Liver (tissue), 9 donors: ENCODE data around the gene RTF2. TPM values are rescaled to one million over a fixed set of nuclear protein-coding genes. Genes with fewer than 3 reads are reported as not detected.

Experiments used
- DNase-seq: peaks from one replicate; pipeline ENCODE4 v3.0.0-alpha.2; 2017; ENCODE audit warnings: low spot score
- H3K27ac ChIP-seq, 2 donors: one replicate each; pipeline ENCODE4 v1.7.0; 2013; ENCODE audit warnings: inconsistent platforms in 2 of 2, low read length in 2 of 2, control low read depth in 1 of 2, low read depth in 1 of 2, mild to moderate bottlenecking in 1 of 2
- H3K27me3 ChIP-seq, 4 donors: one replicate each; pipeline versions ENCODE4 v1.6.1 to v1.7.0; 2013; ENCODE audit warnings: low read length in 3 of 4, inconsistent platforms in 1 of 4, mild to moderate bottlenecking in 1 of 4, moderate library complexity in 1 of 4; ENCODE audit not compliant: control insufficient read depth in 4 of 4, insufficient read depth in 4 of 4
- H3K36me3 ChIP-seq, 4 donors: one replicate each; pipeline versions ENCODE4 v1.6.1 to v1.7.0; 2013; ENCODE audit warnings: low read length in 3 of 4, mild to moderate bottlenecking in 3 of 4, low read depth in 1 of 4, moderate library complexity in 1 of 4; ENCODE audit not compliant: control insufficient read depth in 4 of 4, insufficient read depth in 3 of 4
- H3K4me1 ChIP-seq, 4 donors: one replicate each; pipeline versions ENCODE4 v1.6.1 to v1.7.0; 2013; ENCODE audit warnings: low read length in 3 of 4, mild to moderate bottlenecking in 3 of 4, moderate library complexity in 1 of 4; ENCODE audit not compliant: control insufficient read depth in 4 of 4, insufficient read depth in 4 of 4
- H3K4me3 ChIP-seq, 3 donors: one replicate each; pipeline versions ENCODE4 v1.6.1 to v1.7.0; 2013; ENCODE audit warnings: low read length in 3 of 3, control low read depth in 1 of 3, low read depth in 1 of 3, mild to moderate bottlenecking in 1 of 3
- H3K9ac ChIP-seq, 2 donors: one replicate each; pipeline ENCODE4 v1.7.0; 2013; ENCODE audit warnings: low read length in 2 of 2, mild to moderate bottlenecking in 2 of 2, moderate library complexity in 2 of 2, control low read depth in 1 of 2, low read depth in 1 of 2
- H3K9me3 ChIP-seq, 4 donors: one replicate each; pipeline versions ENCODE4 v1.6.1 to v1.7.0; 2013; ENCODE audit warnings: low read length in 3 of 4; ENCODE audit not compliant: control insufficient read depth in 4 of 4
- EGR1 ChIP-seq, 2 donors: IDR thresholded peaks; 2 replicates each; pipeline ENCODE4 v1.6.1; 2016 to 2018; ENCODE audit warnings: antibody characterized with exemption in 2 of 2, low read depth in 2 of 2
- FOXA1 ChIP-seq: IDR thresholded peaks from 2 replicates; pipeline ENCODE4 v1.6.1; 2016; ENCODE audit warnings: antibody characterized with exemption
- FOXA2 ChIP-seq: IDR thresholded peaks from 2 replicates; pipeline ENCODE4 v1.6.1; 2016; ENCODE audit warnings: antibody characterized with exemption
- GABPA ChIP-seq, 2 donors: IDR thresholded peaks in 1 of 2; conservative IDR thresholded peaks in 1 of 2; 2 replicates each; pipeline ENCODE4 v1.6.1; 2016; ENCODE audit warnings: antibody characterized with exemption in 2 of 2, mild to moderate bottlenecking in 1 of 2, moderate library complexity in 1 of 2
- HNF4G ChIP-seq: IDR thresholded peaks from 2 replicates; pipeline ENCODE4 v1.6.1; 2016; ENCODE audit warnings: antibody characterized with exemption
- JUND ChIP-seq, 2 donors: IDR thresholded peaks; 2 replicates each; pipeline ENCODE4 v1.6.1; 2016; ENCODE audit warnings: antibody characterized with exemption in 2 of 2
- NR2F2 ChIP-seq: IDR thresholded peaks from 2 replicates; pipeline ENCODE4 v1.6.1; 2016; ENCODE audit warnings: antibody characterized with exemption
- RAD21 ChIP-seq, 2 donors: IDR thresholded peaks; 2 replicates each; pipeline ENCODE4 v1.6.1; 2016; ENCODE audit warnings: antibody characterized with exemption in 2 of 2, mild to moderate bottlenecking in 2 of 2
- RXRA ChIP-seq, 2 donors: IDR thresholded peaks; 2 replicates each; pipeline ENCODE4 v1.6.1; 2017 to 2018; ENCODE audit warnings: antibody characterized with exemption in 2 of 2, mild to moderate bottlenecking in 1 of 2
- SP1 ChIP-seq: IDR thresholded peaks from 2 replicates; pipeline ENCODE4 v1.6.1; 2018; ENCODE audit warnings: antibody characterized with exemption, mild to moderate bottlenecking
- YY1 ChIP-seq: IDR thresholded peaks from 2 replicates; pipeline ENCODE4 v1.6.1; 2016; ENCODE audit warnings: antibody characterized with exemption, mild to moderate bottlenecking
- WGBS: extraction: QIAGEN DNeasy Blood & Tissue Kit; methylation state at CpG from one replicate; pipeline ENCODE4 v1.1.7; 2013; 5-methylcytosine and 5-hydroxymethylcytosine counted together
- polyA plus RNA-seq, 2 donors: library from polyadenylated mRNA; stranded (reverse) in 1 of 2; unstranded in 1 of 2; fragments of 200-250 nt in 1 of 2; fragments of >200 nt in 1 of 2; fragmentation: Nextera tagmentation in 1 of 2; extraction: Ambion mirVana in 1 of 2; gene quantifications; one replicate each; pipeline versions ENCODE4 v1.2.1 to v1.2.3, GENCODE V29; 2013 to 2015
- total RNA-seq, 2 donors: library from RNA; depleted of rRNA; stranded (reverse); fragments of >200 nt; gene quantifications; one replicate each; pipeline ENCODE4 v1.2.3, GENCODE V29; 2014
- TF ChIP-seq, protein P1 (sequence below): fragments of 150-350 bp; IDR thresholded peaks from 2 replicates; pipeline ENCODE4 v1.5.1; 2017; ENCODE audit warnings: improper control_type of control experiment, low read depth, low read length; ENCODE audit not compliant: missing input control
- TF ChIP-seq, protein P2 (sequence below): IDR thresholded peaks from 2 replicates; pipeline ENCODE4 v1.6.1; 2016; ENCODE audit warnings: antibody characterized with exemption, mild to moderate bottlenecking
- TF ChIP-seq, protein P3 (sequence below): IDR thresholded peaks from 2 replicates; pipeline ENCODE4 v1.6.1; 2016; ENCODE audit warnings: antibody characterized with exemption
- TF ChIP-seq, protein P4 (sequence below): IDR thresholded peaks from 2 replicates; pipeline ENCODE4 v1.6.1; 2016; ENCODE audit warnings: antibody characterized with exemption
- donor health status: healthy.
- donor health status: healthy.
- donor health status: healthy.
- donor health status: healthy.
- donor health status: healthy.

Gene RTF2
- total and polyA plus RNA-seq, 4 donors = 29.0 to 46.6 (median 35.1) TPM

DNA sequence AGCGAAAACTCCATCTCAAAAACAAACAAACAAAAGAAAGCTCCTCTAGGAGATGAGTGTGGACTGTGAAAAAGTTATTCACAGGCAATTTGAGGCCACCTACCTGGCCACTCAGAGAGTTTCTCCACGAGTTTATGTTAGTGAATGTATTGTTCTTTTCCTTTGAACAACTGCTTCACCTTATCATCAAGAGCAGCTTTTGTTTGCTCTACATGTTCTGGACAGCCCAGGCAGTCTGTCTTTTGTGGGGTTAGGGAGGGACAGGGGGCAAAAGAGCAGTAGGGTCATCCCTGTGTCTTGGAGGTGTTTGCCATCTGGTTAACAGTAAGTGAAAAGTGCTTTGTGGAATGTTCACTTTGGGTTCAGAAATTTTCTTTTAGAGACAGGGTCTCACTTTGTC lies 48.4 kb upstream of the RTF2 start:
- H3K9me3 ChIP-seq = no peaks in the 10 kb centered on the region
- H3K4me1 ChIP-seq = peaks cover 0 to 3% (median 1%) of the 10 kb centered on the region in 4 donors
- no peak overlapping the region for H3K9ac ChIP-seq
- no peak for TF ChIP-seq JUND (IDR thresholded peaks at IDR 0.05)
- no peak for TF ChIP-seq FOXA2
- no peak for TF ChIP-seq HNF4G
- TF ChIP-seq, protein P1, sequence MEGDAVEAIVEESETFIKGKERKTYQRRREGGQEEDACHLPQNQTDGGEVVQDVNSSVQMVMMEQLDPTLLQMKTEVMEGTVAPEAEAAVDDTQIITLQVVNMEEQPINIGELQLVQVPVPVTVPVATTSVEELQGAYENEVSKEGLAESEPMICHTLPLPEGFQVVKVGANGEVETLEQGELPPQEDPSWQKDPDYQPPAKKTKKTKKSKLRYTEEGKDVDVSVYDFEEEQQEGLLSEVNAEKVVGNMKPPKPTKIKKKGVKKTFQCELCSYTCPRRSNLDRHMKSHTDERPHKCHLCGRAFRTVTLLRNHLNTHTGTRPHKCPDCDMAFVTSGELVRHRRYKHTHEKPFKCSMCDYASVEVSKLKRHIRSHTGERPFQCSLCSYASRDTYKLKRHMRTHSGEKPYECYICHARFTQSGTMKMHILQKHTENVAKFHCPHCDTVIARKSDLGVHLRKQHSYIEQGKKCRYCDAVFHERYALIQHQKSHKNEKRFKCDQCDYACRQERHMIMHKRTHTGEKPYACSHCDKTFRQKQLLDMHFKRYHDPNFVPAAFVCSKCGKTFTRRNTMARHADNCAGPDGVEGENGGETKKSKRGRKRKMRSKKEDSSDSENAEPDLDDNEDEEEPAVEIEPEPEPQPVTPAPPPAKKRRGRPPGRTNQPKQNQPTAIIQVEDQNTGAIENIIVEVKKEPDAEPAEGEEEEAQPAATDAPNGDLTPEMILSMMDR = no peak
- H3K27me3 ChIP-seq = no peaks in the 10 kb centered on the region
- no peaks in the 10 kb centered on the region for H3K36me3 ChIP-seq
- no peak overlapping the region for H3K27ac ChIP-seq
- WGBS = 88% methylated on average over 2 of the region's 2 CpGs
- no peak for DNase-seq
- no peak overlapping the region for H3K4me3 ChIP-seq

DNA sequence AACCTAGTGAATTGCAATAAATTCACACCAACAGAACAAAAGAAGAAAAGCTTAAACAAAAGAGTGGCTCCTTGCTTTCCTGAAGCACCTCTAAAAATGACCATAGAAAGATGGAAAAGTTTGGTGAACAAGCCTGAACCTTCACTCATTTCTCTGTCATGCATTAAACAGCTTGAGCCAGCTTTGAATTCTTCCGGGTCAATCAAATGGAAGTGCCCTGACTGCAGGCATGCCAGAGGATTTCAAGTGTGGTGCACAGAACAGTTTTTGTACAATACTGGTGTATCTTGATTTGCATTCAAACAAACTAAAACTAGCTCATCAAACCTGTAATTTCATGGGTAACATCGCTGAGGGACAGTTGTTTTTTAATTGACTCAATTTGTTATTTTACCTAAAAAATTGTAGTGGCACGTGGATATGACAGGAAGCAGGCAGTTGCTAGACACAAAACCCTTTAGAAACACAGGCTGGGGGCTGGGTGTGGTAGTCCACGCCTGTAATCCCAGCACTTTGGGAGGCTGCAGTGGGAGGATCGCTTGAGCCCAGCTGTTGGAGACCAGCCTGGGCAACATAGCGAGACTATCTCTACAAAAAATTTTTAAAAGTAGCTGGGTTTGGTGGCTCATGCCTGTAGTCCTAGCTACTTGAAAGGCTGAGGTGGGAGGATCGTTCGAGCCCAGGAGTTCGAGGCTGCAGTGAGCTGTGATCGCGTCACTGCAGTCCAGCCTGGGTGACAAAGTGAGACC lies 47.3 kb upstream of the RTF2 start:
- DNase-seq = no peak
- Histone ChIP-seq H3K27me3 (no peaks in the 10 kb centered on the region), H3K9me3 (no peaks in the 10 kb centered on the region), H3K4me3 (no peak overlapping the region), H3K4me1 (peaks cover 0 to 3% (median 1%) of the 10 kb centered on the region in 4 donors), H3K27ac (no peak overlapping the region), H3K9ac (no peak overlapping the region), H3K36me3 (no peaks in the 10 kb centered on the region)
- TF ChIP-seq FOXA1 (no peak), HNF4G (no peak), RAD21 (IDR thresholded peaks at IDR 0.05) (no peak), GABPA (IDR thresholded peaks at IDR 0.05 in 1 of 2, conservative IDR thresholded peaks at IDR 0.05 in 1 of 2) (no peak)
- 85% methylated on average over 11 of the region's 11 CpGs for WGBS

DNA sequence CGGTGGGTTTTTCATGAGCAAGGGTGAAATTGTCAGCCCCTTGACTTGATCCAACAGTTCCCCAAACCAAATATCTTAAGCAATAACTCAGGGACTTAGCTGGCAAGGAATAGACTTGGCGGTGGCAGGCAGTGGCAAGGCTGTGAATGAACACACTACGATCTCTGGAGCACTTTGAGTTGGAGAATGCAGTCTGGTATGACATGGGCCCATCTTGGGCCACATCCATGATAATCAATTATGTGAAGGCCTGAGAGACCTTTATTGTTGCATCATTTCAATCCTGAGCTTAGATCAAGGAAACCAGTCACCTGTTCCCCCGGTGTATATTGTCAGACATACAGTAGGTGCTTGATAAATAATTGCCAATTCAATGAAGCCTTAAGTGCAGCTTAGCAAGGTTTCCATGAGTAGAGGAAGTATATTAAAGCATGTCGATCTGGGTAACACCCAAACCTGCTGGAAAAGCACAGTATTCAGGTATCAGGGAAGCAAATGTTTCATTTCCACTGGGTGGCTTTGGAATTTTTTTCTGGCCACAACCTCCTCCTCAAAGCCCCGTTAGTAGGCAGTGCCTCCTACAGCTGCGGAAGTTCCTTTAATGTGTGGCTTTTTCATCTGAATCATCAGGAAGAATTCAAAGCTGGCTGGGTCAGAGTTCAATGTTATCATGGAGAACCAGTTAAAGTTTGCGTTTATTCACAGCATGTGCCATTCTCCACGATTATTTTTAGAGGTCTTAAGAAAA lies 46.2 kb upstream of the RTF2 start:
- DNase-seq = no peak
- Histone ChIP-seq H3K4me3 (no peak overlapping the region), H3K4me1 (peaks cover 0 to 3% (median 1%) of the 10 kb centered on the region in 4 donors), H3K36me3 (no peaks in the 10 kb centered on the region), H3K9me3 (no peaks in the 10 kb centered on the region), H3K27ac (no peak overlapping the region), H3K27me3 (no peaks in the 10 kb centered on the region), H3K9ac (no peak overlapping the region)
- 72% methylated on average over 9 of the region's 9 CpGs for whole genome bisulfite sequencing
- TF ChIP-seq, protein P1 = no peak
- TF ChIP-seq FOXA1 (no peak), GABPA (IDR thresholded peaks at IDR 0.05 in 1 of 2, conservative IDR thresholded peaks at IDR 0.05 in 1 of 2) (no peak), YY1 (no peak), EGR1 (IDR thresholded peaks at IDR 0.05; ENCODE audit: low read depth in 2 of 2) (no peak), NR2F2 (no peak), RXRA (IDR thresholded peaks at IDR 0.05) (no peak), FOXA2 (no peak), SP1 (no peak)
- TF ChIP-seq, protein P2, sequence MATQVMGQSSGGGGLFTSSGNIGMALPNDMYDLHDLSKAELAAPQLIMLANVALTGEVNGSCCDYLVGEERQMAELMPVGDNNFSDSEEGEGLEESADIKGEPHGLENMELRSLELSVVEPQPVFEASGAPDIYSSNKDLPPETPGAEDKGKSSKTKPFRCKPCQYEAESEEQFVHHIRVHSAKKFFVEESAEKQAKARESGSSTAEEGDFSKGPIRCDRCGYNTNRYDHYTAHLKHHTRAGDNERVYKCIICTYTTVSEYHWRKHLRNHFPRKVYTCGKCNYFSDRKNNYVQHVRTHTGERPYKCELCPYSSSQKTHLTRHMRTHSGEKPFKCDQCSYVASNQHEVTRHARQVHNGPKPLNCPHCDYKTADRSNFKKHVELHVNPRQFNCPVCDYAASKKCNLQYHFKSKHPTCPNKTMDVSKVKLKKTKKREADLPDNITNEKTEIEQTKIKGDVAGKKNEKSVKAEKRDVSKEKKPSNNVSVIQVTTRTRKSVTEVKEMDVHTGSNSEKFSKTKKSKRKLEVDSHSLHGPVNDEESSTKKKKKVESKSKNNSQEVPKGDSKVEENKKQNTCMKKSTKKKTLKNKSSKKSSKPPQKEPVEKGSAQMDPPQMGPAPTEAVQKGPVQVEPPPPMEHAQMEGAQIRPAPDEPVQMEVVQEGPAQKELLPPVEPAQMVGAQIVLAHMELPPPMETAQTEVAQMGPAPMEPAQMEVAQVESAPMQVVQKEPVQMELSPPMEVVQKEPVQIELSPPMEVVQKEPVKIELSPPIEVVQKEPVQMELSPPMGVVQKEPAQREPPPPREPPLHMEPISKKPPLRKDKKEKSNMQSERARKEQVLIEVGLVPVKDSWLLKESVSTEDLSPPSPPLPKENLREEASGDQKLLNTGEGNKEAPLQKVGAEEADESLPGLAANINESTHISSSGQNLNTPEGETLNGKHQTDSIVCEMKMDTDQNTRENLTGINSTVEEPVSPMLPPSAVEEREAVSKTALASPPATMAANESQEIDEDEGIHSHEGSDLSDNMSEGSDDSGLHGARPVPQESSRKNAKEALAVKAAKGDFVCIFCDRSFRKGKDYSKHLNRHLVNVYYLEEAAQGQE = no peak
- TF ChIP-seq, protein P3, sequence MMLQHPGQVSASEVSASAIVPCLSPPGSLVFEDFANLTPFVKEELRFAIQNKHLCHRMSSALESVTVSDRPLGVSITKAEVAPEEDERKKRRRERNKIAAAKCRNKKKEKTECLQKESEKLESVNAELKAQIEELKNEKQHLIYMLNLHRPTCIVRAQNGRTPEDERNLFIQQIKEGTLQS = no peak
- TF ChIP-seq, protein P4, sequence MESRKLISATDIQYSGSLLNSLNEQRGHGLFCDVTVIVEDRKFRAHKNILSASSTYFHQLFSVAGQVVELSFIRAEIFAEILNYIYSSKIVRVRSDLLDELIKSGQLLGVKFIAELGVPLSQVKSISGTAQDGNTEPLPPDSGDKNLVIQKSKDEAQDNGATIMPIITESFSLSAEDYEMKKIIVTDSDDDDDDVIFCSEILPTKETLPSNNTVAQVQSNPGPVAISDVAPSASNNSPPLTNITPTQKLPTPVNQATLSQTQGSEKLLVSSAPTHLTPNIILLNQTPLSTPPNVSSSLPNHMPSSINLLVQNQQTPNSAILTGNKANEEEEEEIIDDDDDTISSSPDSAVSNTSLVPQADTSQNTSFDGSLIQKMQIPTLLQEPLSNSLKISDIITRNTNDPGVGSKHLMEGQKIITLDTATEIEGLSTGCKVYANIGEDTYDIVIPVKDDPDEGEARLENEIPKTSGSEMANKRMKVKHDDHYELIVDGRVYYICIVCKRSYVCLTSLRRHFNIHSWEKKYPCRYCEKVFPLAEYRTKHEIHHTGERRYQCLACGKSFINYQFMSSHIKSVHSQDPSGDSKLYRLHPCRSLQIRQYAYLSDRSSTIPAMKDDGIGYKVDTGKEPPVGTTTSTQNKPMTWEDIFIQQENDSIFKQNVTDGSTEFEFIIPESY = no peak
